ENCODE measurements around the gene HAGHL.
A peak's percentile ranks its signal among the peaks of the same experiment; 100 is the strongest.

The HAGHL gene

DNA sequence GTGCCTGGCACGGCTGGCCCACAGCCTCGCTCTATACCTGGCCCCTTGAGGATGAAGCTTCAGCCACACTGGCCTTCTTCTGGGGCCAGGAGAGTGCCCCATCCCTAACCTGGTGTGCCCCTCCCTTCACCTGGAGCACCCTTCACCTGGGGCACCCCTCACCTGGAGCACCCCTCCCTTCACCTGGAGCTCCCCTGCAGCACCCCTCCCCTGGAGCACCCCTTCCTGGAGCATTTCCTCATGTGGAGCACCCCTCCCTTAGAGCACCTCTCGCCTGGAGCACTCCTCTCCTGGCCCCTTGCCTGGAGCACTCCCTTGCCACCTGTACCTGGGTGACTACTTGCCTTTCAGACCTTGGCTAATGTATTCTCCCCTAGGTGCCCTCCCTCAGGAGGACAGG is 18.9 kb upstream of the HAGHL start:
- no peak for DNase-seq (ENCODE audit: low spot score)

DNA sequence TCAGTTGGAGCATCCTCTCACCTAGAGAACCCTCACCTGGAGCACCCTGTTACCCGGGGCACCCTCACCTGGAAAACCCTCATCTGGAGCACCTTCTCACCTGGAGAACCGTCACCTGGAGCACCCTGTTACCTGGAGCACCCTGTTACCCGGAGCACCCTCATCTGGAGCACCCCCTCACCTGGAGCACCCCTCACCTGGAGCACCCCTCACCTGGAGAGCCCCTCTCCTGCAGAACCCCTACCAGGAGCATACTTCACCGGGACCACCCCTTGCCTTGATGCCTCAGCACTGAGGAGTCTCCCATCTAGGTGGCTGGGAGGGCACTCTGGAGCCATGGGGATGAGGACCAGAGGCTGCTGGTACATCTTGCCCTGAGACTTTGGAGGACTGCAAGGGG is 17.9 kb upstream of the HAGHL start:
- DNase-seq (ENCODE audit: low spot score) = no peak

DNA sequence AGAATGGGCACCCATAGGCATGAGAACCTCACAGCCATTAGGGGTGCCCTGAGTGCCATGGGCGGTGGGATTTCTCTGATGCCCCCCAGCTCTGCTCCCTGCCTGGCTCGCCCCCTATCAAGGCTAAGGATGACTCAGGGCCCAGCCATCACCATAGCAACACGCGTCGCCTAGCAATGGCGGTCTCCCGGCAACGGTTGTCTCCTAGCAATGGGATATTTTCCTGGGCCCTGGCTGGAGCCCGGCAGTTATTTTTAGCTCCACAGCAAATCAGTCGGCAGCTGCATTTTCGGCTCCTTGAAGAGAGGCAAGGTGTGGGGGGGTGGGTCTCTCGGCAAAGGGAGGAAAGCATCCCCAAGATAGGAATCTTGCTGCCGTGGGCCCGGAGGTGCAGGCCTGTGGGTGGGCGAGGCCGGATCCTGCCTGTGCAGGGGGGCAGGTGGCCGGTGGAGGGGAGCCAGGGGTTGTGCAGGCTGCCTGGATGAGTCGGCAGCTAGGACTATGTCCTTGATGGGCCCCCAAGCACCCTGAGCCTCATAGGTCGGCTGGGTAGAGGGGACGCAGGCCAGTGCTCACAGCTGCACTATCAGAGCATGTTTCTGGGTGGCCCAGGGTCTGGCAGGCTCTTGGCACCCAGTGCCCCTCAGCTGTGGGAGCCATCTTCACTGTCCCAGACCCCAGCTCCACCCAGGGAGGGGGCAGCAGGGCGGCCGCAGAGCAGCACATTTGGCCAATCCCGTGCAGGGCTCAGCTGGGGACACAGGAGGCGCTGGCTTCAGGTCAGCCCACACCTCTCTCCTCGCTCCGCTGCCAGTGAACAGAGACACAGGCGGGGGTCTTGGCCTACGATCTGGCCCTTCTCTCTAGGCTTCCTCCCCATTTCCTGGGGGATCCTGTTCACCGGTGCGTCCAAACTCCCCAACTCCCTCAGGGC is 17.1 kb upstream of the HAGHL start:
- no peak for DNase-seq (ENCODE audit: low spot score)

DNA sequence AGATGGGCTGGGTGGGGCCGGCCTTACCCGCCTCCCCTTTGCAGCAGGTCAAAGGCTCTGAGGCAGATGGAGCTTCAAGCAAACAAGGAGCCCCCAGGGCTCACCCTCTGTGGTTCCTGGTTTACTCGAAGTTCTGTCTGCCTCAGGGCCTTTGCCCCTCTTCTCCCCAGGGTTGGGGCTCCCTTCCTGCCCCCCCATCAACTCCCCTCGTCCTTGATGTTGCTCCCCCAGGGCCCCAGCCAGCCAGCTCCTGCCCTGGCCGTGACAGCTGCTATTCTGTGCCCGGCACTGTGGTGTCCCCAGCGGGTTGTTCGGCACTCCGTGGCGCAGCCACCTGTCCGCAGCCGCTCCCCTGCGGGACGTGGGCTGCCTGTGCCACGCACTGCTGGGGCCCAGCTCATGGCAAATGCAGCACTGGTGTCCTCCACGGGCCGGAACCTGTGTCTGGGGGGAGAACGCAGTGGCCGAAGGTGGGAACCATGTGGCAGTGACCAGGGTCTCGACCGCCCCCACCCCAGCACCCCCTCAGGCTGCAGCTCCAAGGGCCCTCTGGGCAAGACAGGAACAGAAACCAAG is 16.3 kb upstream of the HAGHL start:
- DNase-seq (ENCODE audit: low spot score) = no peak

DNA sequence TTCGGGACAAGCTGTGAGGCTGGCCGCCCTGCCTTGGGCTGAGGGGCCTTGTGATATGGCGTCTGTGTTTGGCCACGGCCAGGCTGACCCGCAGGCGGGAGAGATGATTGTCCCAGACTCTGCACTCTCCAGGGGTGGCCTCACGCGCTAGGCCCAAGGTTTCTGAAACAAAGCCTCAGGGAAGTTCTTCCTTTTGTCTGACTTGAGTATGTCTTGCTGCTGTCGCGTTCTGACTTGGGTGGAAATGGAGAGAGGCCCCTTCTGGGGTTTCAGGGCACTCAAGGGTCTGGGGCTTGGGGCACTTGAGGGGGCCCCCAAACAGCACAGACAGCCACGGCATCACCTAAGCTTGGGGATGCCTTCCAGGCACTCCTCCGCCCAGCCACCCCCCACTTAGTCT is 15.8 kb upstream of the HAGHL start:
- no peak for DNase-seq (ENCODE audit: low spot score)

DNA sequence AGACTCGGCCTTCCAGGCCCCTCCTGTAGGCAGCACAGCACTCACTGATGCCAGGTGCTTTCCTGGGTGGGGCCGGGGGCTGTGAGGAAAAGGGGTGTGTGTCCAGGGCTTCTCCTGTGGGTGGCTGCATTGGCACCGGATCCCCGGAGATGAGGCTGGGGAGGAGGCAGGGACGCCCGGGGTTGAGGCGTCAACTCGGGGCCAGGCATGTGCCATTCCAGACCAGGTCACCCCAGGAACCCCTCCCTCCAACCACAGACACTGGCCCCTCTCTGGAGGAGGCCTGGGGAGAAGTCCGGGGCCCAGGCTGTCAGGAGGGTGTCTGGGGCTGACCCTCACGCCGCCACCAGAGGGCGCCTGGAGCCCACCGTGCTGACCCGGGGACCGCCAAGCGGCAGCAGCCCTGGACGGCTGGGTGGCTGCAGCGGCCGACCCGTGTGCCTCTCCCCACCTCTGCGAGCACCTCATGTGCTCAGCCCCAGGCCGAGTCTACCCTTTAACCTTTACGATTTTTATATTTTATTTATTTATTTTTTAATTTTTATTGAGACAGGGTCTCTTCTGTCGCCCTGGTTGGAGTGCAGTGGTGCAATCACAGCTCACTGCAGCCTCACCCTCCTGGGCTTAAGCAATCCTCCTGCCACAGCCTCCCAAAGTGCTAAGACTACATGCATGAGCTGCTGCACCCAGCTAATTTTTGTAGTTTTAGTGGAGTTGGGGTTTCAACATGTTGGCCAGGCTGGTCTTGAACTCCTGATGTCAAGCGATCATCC is 15.2 kb upstream of the HAGHL start:
- DNase-seq (ENCODE audit: low spot score) = no peak

DNA sequence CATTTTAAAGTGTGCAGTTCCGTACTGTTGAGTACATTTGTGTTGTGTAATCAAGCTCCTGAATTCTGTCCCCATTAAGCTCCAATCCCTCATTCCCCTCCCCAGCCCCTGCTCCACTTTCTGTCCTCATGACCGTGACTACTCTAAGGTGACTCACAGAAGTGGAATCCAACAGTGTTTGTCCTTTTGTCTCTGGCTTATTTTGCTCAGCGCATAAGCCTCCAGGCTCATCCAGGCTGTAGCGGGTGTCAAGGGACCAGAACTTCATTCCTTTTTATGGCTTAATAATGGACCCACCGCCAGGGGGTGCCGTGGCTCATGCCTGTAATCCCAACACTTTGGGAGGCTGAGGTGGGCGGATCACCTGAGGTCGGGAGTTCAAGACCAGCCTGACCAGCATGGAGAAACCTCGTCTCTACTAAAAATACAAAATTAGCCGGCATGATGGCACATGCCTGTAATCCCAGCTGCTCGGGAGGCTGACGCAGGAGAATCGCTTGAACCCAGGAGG is 14.1 kb upstream of the HAGHL start:
- peak; percentile 90 for DNase-seq (ENCODE audit: low spot score)

DNA sequence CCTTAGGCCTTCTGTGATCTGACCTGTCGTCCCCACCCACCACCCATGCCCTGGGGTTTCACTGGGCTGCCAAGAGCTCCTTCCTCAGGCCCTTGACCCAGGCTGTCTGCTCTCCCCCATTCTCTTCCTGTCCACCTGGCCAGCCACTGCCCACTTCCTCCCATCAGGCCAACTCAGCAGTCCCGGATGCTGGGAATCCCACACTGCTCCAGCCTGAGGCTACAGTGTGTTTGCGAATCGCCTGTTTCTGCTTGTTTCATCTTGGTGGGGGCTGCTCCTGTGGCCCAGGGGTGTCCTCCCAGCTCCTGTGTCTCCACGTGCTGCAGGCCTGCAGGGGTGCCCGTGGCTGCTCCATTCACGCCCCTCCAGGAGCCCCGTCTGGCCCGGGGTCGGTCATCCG is 12.8 kb upstream of the HAGHL start:
- DNase-seq (ENCODE audit: low spot score) = no peak

DNA sequence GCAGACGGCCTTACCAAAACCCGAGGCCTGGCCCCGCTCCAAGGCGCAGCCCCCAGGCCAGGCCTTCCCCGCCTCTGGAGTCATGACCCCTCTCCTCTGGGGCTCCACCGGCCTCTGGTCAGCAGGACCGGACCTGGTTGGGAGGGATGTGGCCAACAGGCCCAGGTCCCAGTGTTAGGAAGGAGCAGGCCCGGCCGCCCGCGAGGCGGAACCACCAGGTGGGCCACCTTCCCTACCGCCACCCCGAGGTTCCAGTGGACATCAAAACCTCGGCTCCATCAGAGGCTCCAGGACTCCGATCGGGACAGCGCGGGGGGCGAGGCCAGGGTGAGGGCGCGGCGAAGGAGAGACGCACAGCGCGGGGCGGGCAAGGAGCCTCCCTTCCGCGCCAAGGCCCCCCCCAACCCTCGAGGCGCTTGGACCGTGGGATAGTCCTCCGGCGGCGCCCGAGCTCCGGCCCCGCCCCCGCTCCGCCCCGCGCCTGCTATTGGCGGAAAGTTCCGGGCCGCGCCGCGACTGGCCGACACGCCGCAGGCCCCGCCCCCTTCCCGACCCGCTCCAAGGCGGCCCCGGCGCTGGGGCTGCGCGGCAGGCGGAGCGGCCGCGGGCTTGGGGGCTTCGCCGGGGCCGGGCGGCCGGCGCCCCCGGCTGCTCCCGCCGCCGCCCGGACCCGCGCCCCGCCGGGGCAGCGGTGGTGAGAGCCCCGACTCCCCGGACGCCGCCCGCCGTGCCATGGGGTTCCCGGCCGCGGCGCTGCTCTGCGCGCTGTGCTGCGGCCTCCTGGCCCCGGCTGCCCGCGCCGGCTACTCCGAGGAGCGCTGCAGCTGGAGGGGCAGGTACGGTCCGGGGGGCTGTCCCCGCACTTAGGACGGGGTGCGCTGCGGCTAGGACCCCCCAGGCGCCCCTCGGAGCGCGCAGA is 12.1 kb upstream of the HAGHL start, which contains the start of gene METRN:
TSS of gene METRN (plus strand) at position 561 of the 919 bp plus-strand sequence. CDS start at position 733, 172 bp downstream.
- peak; percentile 80 for DNase-seq (ENCODE audit: low spot score)

DNA sequence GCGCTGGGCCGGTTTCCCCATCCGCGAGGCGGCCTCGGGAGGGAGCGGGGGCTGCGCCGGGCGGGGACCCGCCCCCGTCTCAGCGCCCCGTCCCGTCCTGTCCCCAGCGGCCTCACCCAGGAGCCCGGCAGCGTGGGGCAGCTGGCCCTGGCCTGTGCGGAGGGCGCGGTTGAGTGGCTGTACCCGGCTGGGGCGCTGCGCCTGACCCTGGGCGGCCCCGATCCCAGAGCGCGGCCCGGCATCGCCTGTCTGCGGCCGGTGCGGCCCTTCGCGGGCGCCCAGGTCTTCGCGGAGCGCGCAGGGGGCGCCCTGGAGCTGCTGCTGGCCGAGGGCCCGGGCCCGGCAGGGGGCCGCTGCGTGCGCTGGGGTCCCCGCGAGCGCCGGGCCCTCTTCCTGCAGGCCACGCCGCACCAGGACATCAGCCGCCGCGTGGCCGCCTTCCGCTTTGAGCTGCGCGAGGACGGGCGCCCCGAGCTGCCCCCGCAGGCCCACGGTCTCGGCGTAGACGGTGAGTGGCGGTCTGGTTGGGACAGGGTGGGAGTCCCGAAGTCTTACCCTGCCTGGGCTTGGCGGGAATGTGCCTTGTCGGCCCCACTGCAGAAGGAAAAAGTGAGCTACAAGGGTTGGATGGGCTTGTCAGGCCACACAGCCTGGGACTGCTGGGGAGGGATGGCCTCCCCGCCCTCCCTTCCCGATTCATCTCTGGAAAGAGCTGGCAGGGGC is 11.3 kb upstream of the HAGHL start:
- DNase-seq (ENCODE audit: low spot score) = no peak

DNA sequence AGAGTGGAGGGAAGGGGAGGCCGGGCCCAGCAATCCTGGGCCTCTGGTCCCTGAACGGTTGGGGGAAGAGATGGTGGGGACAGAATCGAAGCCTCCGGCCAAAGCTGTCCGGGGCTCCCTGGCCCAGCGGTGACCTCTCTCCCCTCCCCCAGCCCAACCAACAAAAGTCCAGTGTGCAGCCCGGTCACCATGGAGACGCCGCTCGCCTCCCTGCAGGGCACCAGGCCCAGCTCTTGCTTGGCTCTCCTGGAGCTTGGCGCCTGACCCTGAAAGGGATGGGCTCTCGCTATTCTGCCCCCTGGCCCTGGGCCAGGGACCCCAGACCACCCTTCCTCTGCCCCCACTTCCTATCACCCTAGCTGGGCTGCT is 10.7 kb upstream of the HAGHL start:
- no peak for DNase-seq (ENCODE audit: low spot score)

DNA sequence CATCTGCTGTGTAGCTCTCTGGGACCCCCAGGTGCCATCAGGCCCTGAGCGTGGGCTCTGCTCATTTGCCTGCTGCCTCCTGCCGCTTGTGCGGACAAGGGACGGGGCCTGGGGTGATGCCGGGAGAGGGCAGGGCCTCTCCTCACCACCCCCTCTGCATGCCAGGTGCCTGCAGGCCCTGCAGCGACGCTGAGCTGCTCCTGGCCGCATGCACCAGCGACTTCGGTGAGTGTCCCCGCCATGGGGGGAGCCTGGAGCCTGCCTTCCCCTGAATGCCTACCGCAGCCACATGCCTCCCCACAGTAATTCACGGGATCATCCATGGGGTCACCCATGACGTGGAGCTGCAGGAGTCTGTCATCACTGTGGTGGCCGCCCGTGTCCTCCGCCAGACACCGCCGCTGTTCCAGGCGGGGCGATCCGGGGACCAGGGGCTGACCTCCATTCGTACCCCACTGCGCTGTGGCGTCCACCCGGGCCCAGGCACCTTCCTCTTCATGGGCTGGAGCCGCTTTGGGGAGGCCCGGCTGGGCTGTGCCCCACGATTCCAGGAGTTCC is 10.1 kb upstream of the HAGHL start:
- DNase-seq (ENCODE audit: low spot score) = no peak

DNA sequence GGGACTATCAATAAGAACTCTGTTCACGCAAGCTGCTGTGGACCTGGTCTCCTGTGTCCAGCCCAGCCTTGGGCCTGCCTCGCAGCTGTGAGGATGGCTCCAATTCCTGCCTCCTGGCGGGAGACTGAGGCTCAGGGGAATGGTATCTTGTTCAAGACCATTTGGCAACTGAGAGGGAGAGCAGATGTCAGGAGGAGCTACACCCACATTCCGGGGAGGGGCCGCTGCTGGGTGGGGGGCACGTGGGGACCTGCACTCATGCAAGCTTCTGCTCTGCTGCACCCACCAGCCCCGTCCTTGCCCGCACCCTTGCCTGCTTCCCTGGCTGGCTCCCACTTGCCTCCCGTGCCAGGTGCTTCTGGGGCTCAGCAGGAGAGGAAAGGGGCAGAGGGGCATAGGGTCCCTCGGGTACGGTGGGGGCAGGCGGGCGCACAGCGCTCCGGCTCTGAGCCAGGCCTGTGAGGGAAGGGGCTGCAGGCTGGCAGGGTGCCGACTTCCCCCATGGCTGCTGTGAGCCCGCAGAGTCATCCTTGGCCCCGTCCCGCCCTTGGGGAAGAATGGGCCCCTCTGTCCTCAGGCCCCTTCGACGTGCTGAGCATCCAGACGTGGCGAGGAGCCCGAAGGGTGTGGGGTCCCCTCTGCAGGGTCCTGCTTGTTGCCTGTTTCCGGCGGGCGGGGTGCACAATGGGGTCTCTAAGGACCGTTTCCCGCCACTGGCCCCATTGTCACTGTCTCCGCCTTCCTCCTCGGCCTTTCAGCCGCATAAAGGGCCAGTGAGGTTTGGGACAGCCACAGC is 9.3 kb upstream of the HAGHL start:
- no peak for DNase-seq (ENCODE audit: low spot score)

DNA sequence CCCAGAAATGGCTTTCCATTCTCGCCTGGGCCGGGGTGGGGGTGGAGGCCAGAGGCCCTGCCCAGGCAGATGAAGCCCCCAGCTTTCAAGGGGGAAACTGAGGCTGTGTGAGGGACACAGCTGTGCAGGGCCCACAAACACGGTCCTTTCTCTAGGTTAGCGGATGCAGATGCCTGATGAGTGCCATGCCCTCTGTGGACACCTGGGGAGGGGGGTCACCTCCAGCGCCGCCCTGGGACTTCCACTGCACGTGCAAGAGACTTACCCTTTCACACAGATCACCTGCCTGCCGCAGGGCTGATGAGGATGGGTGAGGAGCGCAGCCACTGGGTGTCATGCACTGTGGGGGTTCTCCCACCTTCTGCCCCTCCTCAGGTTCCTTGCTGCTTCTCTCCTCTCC is 8.5 kb upstream of the HAGHL start:
- no peak for DNase-seq (ENCODE audit: low spot score)

DNA sequence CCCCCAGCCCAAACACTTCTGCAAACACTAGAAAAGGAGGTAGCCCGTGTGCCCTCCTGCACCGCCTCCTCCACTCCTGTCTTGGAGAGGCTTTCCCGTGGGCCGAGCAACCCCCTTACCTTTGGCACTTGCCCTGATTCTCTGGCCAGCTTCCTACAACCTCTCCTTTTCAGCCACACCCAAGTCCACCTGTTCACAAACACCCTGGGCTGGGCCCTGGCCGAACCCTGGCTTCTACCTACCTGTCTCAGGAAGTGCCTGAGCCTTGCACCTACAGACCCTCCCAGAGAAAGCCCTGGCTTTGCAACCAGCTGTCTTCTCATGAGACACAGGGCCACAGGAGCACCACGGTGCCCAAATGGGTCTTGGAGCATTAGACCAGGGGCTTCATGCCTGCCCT is 8.0 kb upstream of the HAGHL start:
- no peak for DNase-seq (ENCODE audit: low spot score)

DNA sequence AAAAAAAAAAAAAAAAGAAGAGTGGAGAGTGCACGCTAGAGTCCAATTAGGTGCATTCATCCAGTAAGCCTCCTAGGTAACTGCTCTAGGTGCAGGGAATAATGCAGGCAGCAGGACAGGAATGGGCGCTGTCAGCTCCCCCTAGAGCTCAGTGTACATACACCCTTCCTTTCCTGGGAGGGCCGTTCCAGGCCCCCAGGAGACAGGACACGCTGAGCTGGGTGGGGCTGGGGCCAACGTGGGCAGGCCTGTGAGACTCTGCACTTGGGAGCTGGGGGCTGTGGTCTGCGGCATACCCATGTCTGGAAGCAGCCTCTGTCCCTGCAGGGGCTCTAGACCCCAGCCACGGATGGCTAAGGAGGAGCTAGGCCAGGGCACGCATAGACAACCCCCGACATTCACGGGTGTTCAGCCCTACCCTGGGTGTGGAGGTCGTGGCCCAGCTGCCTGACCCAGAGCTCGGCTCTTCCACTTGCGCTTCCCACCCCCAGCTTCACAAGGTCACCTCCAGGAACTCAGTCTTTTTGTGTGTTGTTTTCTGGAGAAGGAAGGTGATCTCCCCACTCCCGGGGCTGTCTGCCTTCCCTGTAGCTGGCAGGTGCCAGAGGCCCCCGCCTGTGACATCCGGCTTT is 7.0 kb upstream of the HAGHL start:
- DNase-seq (ENCODE audit: low spot score) = peak; percentile 87

DNA sequence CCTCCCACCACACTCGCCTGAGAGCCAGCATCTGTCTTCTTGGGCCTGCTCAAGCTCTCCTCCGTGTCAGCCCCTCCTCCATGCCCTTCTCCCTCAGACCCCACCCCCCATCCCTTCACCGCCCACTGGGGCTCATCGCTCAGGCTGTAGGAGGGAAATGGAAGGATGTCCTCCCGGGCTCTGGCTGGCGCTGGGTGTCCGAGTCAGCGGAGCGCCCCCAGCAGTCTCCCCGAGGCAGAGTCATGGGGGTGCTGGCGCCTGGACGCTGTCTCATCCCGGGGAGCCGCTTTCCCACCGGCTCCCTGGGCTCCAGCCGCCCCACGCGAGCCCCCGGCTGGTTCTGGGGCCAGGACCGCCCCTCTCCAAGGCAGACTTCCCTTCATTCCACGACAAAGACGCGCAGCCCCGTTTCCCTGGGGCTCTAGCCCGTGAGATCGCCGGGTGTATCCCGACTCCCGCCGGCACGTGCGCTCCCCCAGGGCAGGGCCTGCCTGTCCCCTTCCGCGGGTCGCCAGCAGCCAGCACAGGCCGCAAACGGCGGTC is 6.4 kb upstream of the HAGHL start:
- DNase-seq (ENCODE audit: low spot score) = no peak

DNA sequence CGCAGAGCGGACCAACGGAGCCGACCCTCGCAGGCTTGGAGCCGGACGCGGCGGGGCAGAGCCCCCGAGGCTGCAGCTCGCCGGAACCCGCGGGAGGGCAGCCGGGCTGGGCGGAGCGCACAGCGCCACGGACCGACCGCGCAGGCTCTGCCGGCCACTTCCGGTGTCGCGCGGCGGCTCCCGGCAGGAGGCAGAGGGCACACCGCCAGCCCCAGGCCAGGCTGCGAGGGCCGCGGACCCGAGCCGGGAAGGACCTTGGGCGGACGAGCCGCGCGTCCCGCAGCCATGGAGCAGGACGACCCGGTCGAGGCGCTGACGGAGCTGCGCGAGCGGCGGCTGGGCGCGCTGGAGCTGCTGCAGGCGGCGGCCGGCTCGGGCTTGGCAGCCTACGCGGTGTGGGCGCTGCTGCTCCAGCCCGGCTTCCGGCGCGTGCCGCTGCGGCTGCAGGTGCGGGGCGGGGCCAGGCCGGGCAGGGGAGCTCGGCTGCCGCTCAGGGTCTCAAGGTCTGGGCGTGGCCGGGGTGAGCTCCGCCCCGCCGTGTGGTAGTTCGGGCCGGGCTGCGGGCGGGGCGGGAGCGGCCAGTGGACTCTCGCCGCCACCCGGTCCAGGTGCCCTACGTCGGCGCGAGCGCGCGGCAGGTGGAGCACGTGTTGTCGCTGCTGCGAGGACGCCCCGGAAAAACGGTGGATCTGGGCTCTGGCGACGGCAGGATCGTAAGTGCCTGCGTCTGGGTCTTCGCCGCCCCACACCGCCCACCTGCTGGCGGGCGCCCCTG is 5.7 kb upstream of the HAGHL start, which contains the start of gene ANTKMT:
TSS of gene ANTKMT (plus strand) at position 157 of the 775 bp plus-strand sequence. CDS start at position 286, 129 bp downstream.
- peak; percentile 90 for DNase-seq (ENCODE audit: low spot score)
